GM23248 (cell line): ENCODE measurements around the gene DSTYK. TPM values are rescaled to one million over a fixed set of nuclear protein-coding genes. Genes with fewer than 3 reads are reported as not detected.

Source experiments
- DNase-seq: peaks from one replicate; pipeline ENCODE4 v3.0.0-alpha.2; 2015
- H2AFZ ChIP-seq: fragments of 200-600 bp; sonication (generic); 2 replicates; pipeline ENCODE4 v1.6.1; 2016; ENCODE audit warnings: antibody characterized with exemption
- H3F3A ChIP-seq: fragments of 200-600 bp; sonication (generic); 2 replicates; pipeline ENCODE4 v1.6.1; 2016; ENCODE audit warnings: mild to moderate bottlenecking, antibody characterized with exemption, mixed run types; ENCODE audit not compliant: insufficient read depth
- H3K27ac ChIP-seq: fragments of 200-600 bp; sonication (generic); 2 replicates; pipeline ENCODE4 v1.5.1; 2016; ENCODE audit warnings: mild to moderate bottlenecking
- H3K27me3 ChIP-seq: fragments of 200-600 bp; sonication (generic); replicated peaks from 2 replicates; pipeline ENCODE4 v1.6.1; 2016; ENCODE audit warnings: mild to moderate bottlenecking; ENCODE audit not compliant: insufficient read depth
- H3K36me3 ChIP-seq: fragments of 200-600 bp; sonication (generic); 2 replicates; pipeline ENCODE4 v1.6.1; 2016; ENCODE audit warnings: low read depth, mild to moderate bottlenecking
- H3K4me1 ChIP-seq: fragments of 200-600 bp; sonication (generic); 2 replicates; pipeline ENCODE4 v1.6.1; 2016; ENCODE audit warnings: mild to moderate bottlenecking; ENCODE audit not compliant: insufficient read depth
- H3K4me2 ChIP-seq: fragments of 200-600 bp; sonication (generic); one replicate; pipeline ENCODE4 v1.6.1; 2016; ENCODE audit warnings: mild to moderate bottlenecking; ENCODE audit not compliant: unreplicated experiment
- H3K4me3 ChIP-seq: fragments of 200-600 bp; sonication (generic); 2 replicates; pipeline ENCODE4 v1.5.1; 2016; ENCODE audit warnings: mild to moderate bottlenecking
- H3K79me2 ChIP-seq: fragments of 200-600 bp; sonication (generic); 2 replicates; pipeline ENCODE4 v1.6.1; 2016; ENCODE audit warnings: mild to moderate bottlenecking; ENCODE audit not compliant: insufficient read depth
- H3K9ac ChIP-seq: fragments of 200-600 bp; sonication (generic); 2 replicates; pipeline ENCODE4 v1.6.1; 2016; ENCODE audit warnings: mild to moderate bottlenecking
- H3K9me2 ChIP-seq: fragments of 200-600 bp; sonication (generic); 2 replicates; pipeline ENCODE4 v1.6.1; 2016; ENCODE audit warnings: mixed run types, mild to moderate bottlenecking, moderate library complexity; ENCODE audit not compliant: insufficient read depth
- H3K9me3 ChIP-seq: fragments of 200-600 bp; sonication (generic); one replicate; pipeline ENCODE4 v1.6.1; 2017; ENCODE audit warnings: low read depth
- H4K20me1 ChIP-seq: fragments of 200-600 bp; sonication (generic); 2 replicates; pipeline ENCODE4 v1.6.0; 2016; ENCODE audit not compliant: insufficient read depth
- EZH2 ChIP-seq: fragments of 200-600 bp; sonication (generic); IDR thresholded peaks from 2 replicates; pipeline ENCODE4 v1.6.1; 2018; ENCODE audit warnings: antibody characterized with exemption, mild to moderate bottlenecking; ENCODE audit not compliant: insufficient read depth, poor library complexity, severe bottlenecking
- EZH2phosphoT487 ChIP-seq: fragments of 200-600 bp; sonication (generic); IDR thresholded peaks from 2 replicates; pipeline ENCODE4 v1.6.1; 2018; ENCODE audit warnings: antibody characterized with exemption, moderate library complexity, mild to moderate bottlenecking, low read depth; ENCODE audit not compliant: insufficient read depth
- WGBS, 2 experiments: methylation state at CpG; one replicate each; pipeline ENCODE4 v1.1.6; 2015 to 2017; ENCODE audit warnings: low lambda C conversion rate in 2 of 2, low coverage in 1 of 2; ENCODE audit errors: missing lambda C conversion rate in 2 of 2; 5-methylcytosine and 5-hydroxymethylcytosine counted together
- in situ Hi-C: fragments of 300-500 bp; cut with MboI; formaldehyde crosslinking; loops from 2 replicates; pipeline ENCODE4 v1.15.0; 2020
- polyA plus RNA-seq: library from polyadenylated mRNA; unstranded; fragments of >200 nt; fragmentation: Nextera tagmentation; extraction: Ambion mirVana; gene quantifications from 2 replicates; pipeline ENCODE4 v1.2.1, GENCODE V29; 2016
- total RNA-seq: library from RNA; depleted of rRNA; stranded (reverse); fragments of >200 nt; shearing (Covaris generic); gene quantifications from 2 replicates; pipeline ENCODE4 v1.2.3, GENCODE V29; 2014

Gene DSTYK
- total and polyA plus RNA-seq, 2 experiments from 2014 or later, result 9.8 to 12.1 TPM

- Histone ChIP-seq H3K4me2 (peak overlapping the region; percentile 71), H3K4me1 (peaks cover 49% of the 10 kb centered on the region), H3K27me3 (no peaks in the 10 kb centered on the region), H3F3A (peaks cover 36% of the 10 kb centered on the region), H3K79me2 (peaks cover 62% of the 10 kb centered on the region), H3K36me3 (0 out of 2 replicates have a peak, but pooled peaks cover 4% of the 10 kb centered on the region), H3K9ac (peak overlapping the region; percentile 61), H2AFZ (no peak overlapping the region), H3K9me2 (no peaks in the 10 kb centered on the region), H4K20me1 (no peaks in the 10 kb centered on the region), H3K9me3 (no peaks in the 10 kb centered on the region), H3K27ac (peak overlapping the region; percentile 100), H3K4me3 (0 out of 2 replicates have a peak overlapping the region, but pooled peaks have one; percentile 38)
- TF ChIP-seq EZH2phosphoT487, result no peak
- no peak for TF ChIP-seq EZH2
- in situ Hi-C loops, result no loop called here
- 67 to 69% methylated on average over 4 of the region's 4 CpGs for WGBS, 2 experiments
- peak; percentile 97 for DNase-seq
Measured at GRCh38 chr1:205172729-205173366, 38.7 kb downstream of the DSTYK start.

DNA sequence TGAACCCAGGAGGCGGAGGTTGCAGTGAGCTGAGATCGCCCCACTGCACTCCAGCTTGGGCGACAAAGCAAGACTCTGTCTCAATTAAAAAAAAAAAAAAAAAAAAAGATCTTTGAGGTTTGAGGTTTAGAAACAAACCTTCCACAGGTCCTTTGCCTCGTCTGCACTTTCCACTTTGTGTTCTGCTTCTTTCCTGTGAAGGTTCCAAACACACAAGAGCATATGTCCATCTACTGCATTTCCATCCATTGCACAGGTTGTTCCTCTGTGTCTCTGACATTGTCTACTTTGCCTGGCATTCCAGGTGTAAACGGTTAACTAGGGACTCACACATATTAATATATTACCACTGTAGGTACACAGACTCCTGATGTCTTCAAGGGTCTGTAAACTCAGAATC, 40.1 kb downstream of the DSTYK start:
- Histone ChIP-seq H3K79me2 (peaks cover 63% of the 10 kb centered on the region), H3K4me1 (peaks cover 47% of the 10 kb centered on the region), H3K27ac (peak overlapping the region; percentile 100)

GRCh38 chr1:205170532-205171269, 40.8 kb downstream of the DSTYK start:
- WGBS, 2 experiments, result 94 to 99% methylated on average over 9 of the region's 9 CpGs
- Histone ChIP-seq H3K9ac (no peak overlapping the region), H4K20me1 (no peaks in the 10 kb centered on the region), H3K27ac (no peak overlapping the region), H3K27me3 (no peaks in the 10 kb centered on the region), H2AFZ (no peak overlapping the region), H3K9me2 (no peaks in the 10 kb centered on the region), H3K4me1 (peaks cover 42% of the 10 kb centered on the region), H3K4me3 (no peak overlapping the region), H3K79me2 (peaks cover 69% of the 10 kb centered on the region), H3K36me3 (0 out of 2 replicates have a peak, but pooled peaks cover 16% of the 10 kb centered on the region), H3F3A (peaks cover 25% of the 10 kb centered on the region), H3K4me2 (no peak overlapping the region), H3K9me3 (no peaks in the 10 kb centered on the region)
- in situ Hi-C loops, result no loop called here
- TF ChIP-seq EZH2 (no peak), EZH2phosphoT487 (no peak)
- no peak for DNase-seq

More for the DNA sequence above, 40.1 kb downstream of the DSTYK start:
- in situ Hi-C loops, result no loop called here
- H3K4me3 ChIP-seq, result no peak overlapping the region
- H3K9ac ChIP-seq, result no peak overlapping the region
- 79 to 91% methylated on average over 3 to 5 of the region's 5 CpGs for WGBS, 2 experiments
- no peaks in the 10 kb centered on the region for H3K9me3 ChIP-seq
- H4K20me1 ChIP-seq, result no peaks in the 10 kb centered on the region
- 0 out of 2 replicates have a peak, but pooled peaks cover 16% of the 10 kb centered on the region for H3K36me3 ChIP-seq
- no peaks in the 10 kb centered on the region for H3K27me3 ChIP-seq
- H2AFZ ChIP-seq, result no peak overlapping the region
- DNase-seq, result no peak
- no peak overlapping the region for H3K4me2 ChIP-seq
- H3F3A ChIP-seq, result peaks cover 31% of the 10 kb centered on the region
- no peaks in the 10 kb centered on the region for H3K9me2 ChIP-seq
- TF ChIP-seq EZH2phosphoT487 (no peak), EZH2 (no peak)

GRCh38 chr1:205169248-205169647, 42.3 kb downstream of the DSTYK start:
- 91 to 93% methylated on average over 10 of the region's 10 CpGs for WGBS, 2 experiments
- Histone ChIP-seq H3K4me3 (no peak overlapping the region), H4K20me1 (no peaks in the 10 kb centered on the region), H3K4me1 (peaks cover 30% of the 10 kb centered on the region), H3K9ac (no peak overlapping the region), H3K36me3 (0 out of 2 replicates have a peak, but pooled peaks cover 16% of the 10 kb centered on the region), H3K27ac (no peak overlapping the region), H3K79me2 (peaks cover 81% of the 10 kb centered on the region), H3K27me3 (no peaks in the 10 kb centered on the region), H3F3A (peaks cover 17% of the 10 kb centered on the region), H3K4me2 (no peak overlapping the region), H2AFZ (no peak overlapping the region), H3K9me3 (no peaks in the 10 kb centered on the region), H3K9me2 (no peaks in the 10 kb centered on the region)
- in situ Hi-C loops, result no loop called here
- no peak for TF ChIP-seq EZH2
- TF ChIP-seq EZH2phosphoT487, result no peak
- no peak for DNase-seq
